HG03159 (cell line): ENCODE data around the gene TBCK.
"Not testable (repeated sequence)": the region's sequence is repeated elsewhere in the genome, so short reads cannot be mapped to it uniquely, and the experiment has no call there.

Source experiments
- ATAC-seq: cut with Tn5 transposase; IDR thresholded peaks from one replicate; pipeline ENCODE4 v1.9.1; 2021; ENCODE audit warnings: mild to moderate bottlenecking, moderate library complexity; ENCODE audit not compliant: unreplicated experiment

TBCK gene

DNA sequence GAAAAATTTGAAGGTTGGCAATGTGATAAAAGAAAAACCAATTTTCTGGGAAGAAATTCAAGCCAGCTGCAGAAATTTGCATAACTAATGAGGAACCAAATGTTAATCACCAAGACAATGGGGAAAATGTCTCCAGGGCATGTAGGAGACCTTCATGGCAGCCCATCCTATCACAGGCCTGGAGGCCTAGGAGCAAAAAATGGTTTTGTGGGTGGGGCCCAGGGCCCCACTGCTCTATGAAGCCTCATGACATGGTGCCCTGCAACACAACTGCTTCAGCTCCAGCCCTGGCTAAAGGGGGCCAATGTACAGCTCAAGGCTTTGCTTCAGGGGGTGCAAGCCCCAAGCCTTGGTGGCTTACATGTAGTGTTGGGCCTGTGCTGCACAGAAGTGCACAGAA is 184.0 kb downstream of the TBCK start:
- ATAC-seq = no peak

DNA sequence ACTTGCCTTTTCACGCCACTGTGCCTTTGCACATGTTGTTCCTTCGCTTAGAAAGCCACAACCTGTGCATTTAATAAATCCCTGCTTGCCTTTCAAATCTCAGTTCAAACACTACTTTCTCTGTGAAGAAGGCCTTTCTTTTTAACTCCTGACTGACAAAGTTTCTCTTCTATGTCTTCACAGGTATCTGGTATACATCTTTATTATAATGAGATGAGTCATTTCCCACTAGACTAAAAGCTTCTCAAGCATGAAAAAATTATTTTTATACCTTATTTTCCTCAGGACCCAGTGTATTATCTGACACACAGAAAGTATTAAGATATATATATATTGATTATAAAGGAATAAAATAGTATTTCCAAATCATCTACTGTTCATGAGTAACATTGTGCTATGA is 189.9 kb downstream of the TBCK start:
- ATAC-seq = no peak

DNA sequence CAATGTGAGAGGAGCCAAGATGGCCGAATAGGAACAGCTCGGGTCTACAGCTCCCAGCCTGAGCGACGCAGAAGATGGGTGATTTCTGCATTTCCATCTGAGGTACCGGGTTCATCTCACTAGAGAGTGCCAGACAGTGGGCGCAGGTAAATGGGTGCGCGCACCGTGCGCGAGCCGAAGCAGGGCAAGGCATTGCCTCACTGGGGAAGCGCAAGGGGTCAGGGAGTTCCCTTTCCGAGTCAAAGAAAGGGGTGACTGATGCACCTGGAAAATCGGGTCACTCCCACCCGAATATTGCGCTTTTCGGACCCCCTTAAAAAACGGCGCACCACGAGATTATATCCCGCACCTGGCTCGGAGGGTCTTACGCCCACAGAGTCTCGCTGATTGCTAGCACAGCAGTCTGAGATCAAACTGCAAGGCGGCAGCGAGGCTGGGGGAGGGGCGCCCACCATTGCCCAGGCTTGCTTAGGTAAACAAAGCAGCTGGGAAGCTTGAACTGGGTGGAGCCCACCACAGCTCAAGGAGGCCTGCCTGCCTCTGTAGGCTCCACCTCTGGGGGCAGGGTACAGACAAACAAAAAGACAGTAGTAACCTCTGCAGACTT is 196.0 kb downstream of the TBCK start:
- not testable (repeated sequence) for ATAC-seq

GRCh38 chr4:106116025-106116424 is 200.0 kb downstream of the TBCK start:
- no peak for ATAC-seq

GRCh38 chr4:106114270-106114669 is 201.7 kb downstream of the TBCK start:
- no peak for ATAC-seq

- not testable (repeated sequence) for ATAC-seq
These were observed 204.1 kb downstream of the TBCK start for GRCh38 chr4:106111778-106112469.

DNA sequence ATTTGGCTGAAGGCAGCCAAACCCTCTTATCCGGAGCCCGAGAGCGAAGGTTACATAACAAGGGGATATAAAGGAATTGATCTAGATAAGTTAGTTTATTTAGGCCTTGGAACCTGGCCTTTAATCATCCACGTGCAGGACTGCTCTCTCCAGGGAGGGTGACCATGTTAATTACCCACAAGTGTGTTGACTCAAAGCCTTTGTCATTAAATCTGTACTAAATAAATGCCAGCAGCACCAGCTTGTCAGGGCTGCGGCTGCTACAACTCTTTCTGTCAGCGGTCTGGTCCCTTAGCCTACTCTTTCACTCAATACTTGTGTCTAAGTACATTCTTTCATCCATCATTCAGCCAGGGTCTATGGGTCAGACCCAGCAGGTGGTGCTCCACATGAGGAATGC is 206.1 kb downstream of the TBCK start:
- no peak for ATAC-seq

DNA sequence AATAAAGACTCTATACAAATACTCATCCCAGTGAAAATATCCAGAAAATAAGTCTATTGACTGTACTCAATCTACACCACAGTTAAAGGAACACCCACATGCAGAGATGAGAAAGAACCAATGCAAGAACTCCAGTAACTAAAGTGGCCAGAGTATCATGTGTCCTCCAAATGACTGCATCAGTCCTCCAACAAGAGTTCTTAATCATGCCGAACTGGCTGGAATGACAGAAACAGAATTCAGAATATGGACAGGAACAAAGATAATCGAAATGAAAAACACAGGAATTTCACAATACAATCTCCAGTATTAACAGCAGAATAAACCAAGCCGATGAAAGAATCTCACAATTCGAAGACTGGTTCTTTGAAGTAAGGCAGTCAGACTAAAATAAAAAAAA is 210.3 kb downstream of the TBCK start:
- no peak for ATAC-seq

GRCh38 chr4:106104276-106104675 is 211.7 kb downstream of the TBCK start:
- ATAC-seq = no peak

DNA sequence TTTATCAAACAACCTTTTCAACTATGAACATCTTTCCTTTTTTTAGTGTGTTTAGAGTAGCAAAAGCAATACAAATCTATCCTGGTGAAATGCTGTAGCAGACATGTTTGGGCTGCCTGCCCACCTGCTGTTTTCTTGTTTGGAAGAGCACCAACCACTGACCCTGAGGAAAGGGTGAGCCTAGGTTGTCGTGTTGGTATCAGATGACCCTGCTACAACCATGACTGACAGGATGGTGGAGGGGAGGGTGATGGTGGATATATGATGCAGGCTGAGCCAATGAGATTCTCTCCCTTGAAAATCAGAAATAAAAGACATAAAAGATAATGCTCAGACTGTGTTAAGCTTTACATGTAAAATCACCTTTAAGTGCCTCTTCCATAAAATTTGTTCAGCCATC is 219.6 kb downstream of the TBCK start:
- no peak for ATAC-seq

DNA sequence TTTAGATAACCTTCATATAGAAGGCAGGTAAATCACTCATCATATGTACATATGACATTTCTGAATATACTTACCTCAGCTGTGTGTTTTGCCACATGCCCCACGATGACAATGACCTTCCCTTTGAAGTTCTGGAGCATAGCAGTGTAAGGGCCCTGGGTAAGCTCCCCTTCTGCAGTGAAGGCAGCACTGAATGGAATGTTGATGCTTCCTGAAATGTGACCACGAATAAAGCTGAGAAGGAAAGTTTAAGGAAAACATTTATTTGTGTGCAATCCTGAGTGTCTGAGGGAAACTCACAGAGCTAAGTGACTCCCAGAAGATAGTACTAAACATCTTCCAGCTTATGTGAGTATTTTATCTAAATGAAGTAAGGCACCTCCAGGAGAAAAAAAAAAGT is 220.6 kb downstream of the TBCK start:
- ATAC-seq = no peak

DNA sequence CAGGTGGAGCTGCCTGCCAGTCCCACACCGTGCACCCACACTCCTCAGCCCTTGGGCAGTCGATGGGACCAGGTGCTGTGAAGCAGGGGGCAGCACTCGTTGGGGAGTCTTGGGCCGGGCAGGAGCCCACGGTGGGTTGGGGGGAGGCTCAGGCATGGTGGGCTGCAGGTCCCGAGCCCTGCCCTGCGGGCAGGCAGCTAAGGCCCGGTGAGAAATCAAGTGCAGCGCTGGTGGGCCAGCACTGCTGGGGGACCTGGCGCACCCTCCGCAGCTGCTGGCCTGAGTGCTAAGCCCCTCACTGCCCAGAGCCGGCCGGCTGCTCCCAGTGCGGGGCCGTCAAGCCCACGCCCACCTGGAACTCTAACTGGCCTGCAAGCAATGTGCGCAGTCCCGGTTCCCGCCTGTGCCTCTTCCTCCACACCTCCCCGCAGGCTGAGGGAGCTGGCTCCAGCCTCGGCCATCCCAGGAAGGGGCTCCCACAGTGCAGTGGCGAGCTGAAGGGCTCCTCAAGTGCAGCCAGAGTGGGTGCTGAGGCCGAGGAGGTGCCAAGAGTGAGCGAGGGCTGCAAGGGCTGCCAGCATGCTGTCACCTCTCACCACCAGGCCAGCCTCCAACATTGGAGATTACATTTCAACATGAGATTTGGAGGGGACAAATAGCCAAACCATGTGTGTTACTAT is 223.5 kb downstream of the TBCK start:
- no peak for ATAC-seq

DNA sequence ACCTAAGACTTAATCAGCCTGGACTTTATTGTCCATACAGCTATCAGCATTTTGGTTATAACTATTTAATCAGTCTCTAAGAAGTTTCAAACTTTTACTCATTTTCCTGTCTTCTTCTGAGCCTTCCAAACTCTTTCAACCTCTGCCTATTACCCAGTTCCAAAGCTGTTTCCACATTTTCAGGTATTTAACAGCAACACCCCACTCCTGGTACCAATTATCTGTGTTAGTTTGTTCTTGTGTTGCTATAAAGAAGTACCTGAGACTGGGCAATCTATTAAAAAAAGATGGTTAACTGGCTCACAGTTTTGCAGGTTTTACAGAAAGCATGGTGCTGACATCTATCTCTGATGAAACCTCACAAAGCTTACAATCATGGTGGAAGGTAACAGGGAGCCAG is 225.2 kb downstream of the TBCK start:
- no peak for ATAC-seq

DNA sequence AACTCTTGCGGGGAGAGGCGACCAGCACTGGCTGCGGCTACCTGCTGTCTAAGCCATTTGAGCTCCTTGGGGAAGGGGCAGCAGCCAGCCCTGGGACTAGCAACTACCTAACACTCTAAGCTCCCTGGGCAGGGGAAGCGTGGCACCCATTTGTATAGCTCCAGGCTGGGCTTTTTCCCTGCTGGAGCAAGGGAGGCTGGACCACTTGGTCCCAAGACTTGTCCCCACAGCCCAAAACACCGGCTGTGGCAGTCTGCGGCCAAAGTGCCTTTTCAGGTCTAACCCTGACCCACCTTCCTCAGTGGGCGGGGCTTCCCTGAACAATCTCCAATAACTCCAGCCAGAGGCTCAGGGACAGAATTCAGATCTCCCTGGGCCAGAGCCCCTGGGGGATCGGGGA is 232.9 kb downstream of the TBCK start:
- no peak for ATAC-seq

DNA sequence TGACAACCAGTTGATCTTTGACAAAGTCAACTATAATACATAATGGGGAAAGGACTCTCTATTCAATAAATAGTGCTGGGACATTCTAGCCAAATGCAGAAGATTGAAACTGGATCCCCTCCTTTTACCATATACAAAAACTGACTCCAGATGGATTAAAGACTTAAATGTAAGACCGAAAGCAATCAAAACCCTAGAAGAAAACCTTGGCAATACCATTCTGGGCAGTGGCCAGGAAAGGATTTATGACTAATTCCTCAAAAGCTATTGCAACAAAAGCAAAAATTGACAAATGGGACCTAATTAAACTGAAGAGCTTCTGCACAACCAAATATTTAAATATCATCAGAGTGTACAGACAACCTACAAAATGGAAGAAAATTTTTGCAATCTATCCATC is 235.6 kb downstream of the TBCK start:
- no peak for ATAC-seq

DNA sequence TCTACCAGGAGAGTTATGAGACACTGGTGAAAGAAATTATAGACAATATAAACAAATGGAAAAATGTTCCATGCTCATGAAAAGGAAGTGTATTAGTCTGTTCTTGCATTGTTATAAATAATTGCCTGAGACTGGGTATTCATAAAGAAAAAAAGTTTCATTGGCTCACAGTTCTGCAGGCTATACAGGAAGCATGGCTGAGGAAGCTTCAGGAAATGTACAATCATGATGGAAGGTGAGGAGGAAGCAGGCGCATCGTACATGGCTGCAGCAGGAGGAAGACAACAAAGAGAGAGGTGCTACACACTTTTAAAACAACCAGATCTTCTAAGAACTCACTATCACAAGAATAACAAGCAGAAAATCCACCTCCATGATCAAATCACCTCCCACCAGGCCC is 236.4 kb downstream of the TBCK start:
- ATAC-seq = no peak

GRCh38 chr4:106065018-106065417 is 251.0 kb downstream of the TBCK start:
- ATAC-seq = no peak

DNA sequence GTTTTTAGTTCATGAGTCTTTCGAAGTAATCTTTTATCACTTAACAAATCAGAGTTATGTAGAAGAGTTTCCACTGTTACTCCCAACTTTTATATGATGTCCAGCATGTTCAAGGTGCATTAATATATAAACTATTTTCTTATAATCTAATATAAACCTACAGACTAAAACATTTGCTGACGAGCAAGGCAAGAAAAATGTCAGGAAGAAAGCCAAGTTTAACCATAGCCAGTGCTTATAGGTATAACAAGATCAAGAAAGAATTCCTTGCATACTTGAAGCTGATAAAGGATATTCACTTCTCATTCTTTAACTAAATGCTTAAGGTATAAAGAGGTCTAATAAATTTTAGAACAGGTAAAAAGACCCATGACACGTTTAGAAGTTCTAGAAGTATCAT is 253.0 kb downstream of the TBCK start:
- ATAC-seq = no peak

DNA sequence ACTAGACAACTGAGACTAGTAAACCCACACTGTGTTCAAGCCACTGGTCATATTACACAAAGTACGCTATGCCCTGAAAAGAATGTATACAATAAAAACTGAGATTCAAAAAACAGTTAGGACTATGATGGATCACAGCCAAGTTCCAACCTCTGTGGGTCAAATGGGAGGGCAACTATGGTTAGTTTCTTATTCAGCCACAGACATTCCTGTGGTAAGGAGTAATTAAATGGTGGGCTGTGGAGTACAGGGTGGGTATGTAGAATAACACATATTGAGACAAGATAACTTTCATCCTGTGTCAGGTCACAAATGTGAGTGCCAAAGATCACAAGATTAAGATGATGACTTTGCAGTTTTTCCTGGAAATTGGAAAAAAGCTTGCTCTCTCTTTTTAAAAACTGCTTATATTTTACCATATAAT is 253.5 kb downstream of the TBCK start:
- no peak for ATAC-seq

GRCh38 chr4:106058921-106059320 is 257.1 kb downstream of the TBCK start:
- ATAC-seq = no peak

DNA sequence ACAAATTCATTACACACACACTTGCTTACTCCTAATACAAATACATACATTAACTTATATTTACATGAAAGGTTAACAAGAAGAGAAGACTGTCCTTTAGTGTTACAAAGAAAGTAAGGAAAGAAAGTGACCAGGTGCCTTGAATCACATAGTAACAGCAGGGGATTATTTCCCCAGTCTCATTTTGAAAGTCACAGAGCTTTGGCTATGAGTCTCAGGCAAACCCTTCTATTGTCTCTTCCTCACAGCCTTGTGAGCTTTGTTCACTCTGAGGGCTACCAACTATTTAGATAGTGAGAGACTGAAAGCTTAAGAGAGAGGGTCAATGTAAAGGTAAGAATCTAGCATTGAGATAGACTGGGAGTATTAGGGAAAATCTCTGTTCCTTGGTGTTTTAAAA is 259.1 kb downstream of the TBCK start:
- ATAC-seq = no peak

GRCh38 chr4:106051514-106051913 is 264.5 kb downstream of the TBCK start:
- no peak for ATAC-seq
